Adrenal gland (tissue), 12 donors: ENCODE measurements around the gene DYNC1LI1. TPM values are rescaled to one million over a fixed set of nuclear protein-coding genes. Genes with fewer than 3 reads are reported as not detected.

ENCODE experiments used
- DNase-seq, 7 donors: peaks; one replicate each; pipeline ENCODE4 v3.0.0-alpha.2; 2019 to 2020
- H3K27ac ChIP-seq, 5 donors: fragments of 200-600 bp; sonication (generic) in 4 of 5; 1 replicate in 3 of 5; 2 replicates in 2 of 5; pipeline versions ENCODE4 v1.5.1 to v1.8.0; 2016 to 2020; ENCODE audit warnings: mild to moderate bottlenecking in 1 of 5
- H3K27me3 ChIP-seq: fragments of 200-600 bp; 2 replicates; pipeline ENCODE4 v1.8.0; 2021
- H3K36me3 ChIP-seq, 2 donors: fragments of 200-600 bp; replicated peaks in 1 of 2; 1 replicate in 1 of 2; 2 replicates in 1 of 2; pipeline versions ENCODE4 v1.5.1 to v1.8.0; 2018 to 2022
- H3K4me1 ChIP-seq, 2 donors: fragments of 200-600 bp; replicated peaks in 1 of 2; 1 replicate in 1 of 2; 2 replicates in 1 of 2; pipeline versions ENCODE4 v1.5.1 to v1.8.0; 2018 to 2021
- H3K4me3 ChIP-seq, 4 donors: fragments of 200-600 bp; sonication (generic) in 3 of 4; one replicate each; pipeline ENCODE4 v1.5.1; 2016 to 2018
- H3K9me3 ChIP-seq, 3 donors: fragments of 200-600 bp; sonication (generic) in 1 of 3; replicated peaks in 1 of 3; 1 replicate in 2 of 3; 2 replicates in 1 of 3; pipeline versions ENCODE4 v1.5.1 to v1.8.0; 2016 to 2021
- CTCF ChIP-seq, 6 experiments: fragments of 450-650 bp in 4 of 6; fragments of 200-600 bp in 2 of 6; sonication (generic) in 1 of 6; IDR thresholded peaks; 1 replicate in 5 of 6; 2 replicates in 1 of 6; pipeline versions ENCODE4 v1.5.1 to v1.8.0; 2016 to 2021; ENCODE audit warnings: antibody characterized with exemption in 6 of 6, mild to moderate bottlenecking in 2 of 6, moderate library complexity in 1 of 6
- POLR2A ChIP-seq, 2 donors: fragments of 450-650 bp; IDR thresholded peaks; one replicate each; pipeline ENCODE4 v1.6.1; 2017; ENCODE audit warnings: antibody characterized with exemption in 2 of 2, mild to moderate bottlenecking in 2 of 2, moderate library complexity in 1 of 2
- WGBS, 4 donors: extraction: QIAGEN DNeasy Blood & Tissue Kit in 2 of 4; methylation state at CpG; one replicate each; pipeline versions ENCODE4 v1.1.5 to v1.1.7; 2013 to 2017; 5-methylcytosine and 5-hydroxymethylcytosine counted together
- intact Hi-C, 2 donors: fragments of 100-400 bp; cut with DNase I; formaldehyde crosslinking; loops; one replicate each; pipeline versions ENCODE4 v1.14.1 to v1.15.0; 2022 to 2023
- polyA plus RNA-seq, 3 donors: library from polyadenylated mRNA; stranded (reverse); fragments of 200-250 nt in 2 of 3; fragments of 350-450 nt in 1 of 3; fragmentation: Illumina TruSeq in 1 of 3; extraction: RNeasy Lipid Tissue Mini Kit (QIAGEN cat#74804) in 1 of 3; gene quantifications; one replicate each; pipeline ENCODE4 v1.2.3, GENCODE V29; 2013 to 2014
- total RNA-seq, 9 donors: library from RNA; depleted of rRNA in 4 of 9; stranded (reverse); fragments of >200 nt in 4 of 9; fragments of 120-200 nt in 1 of 9; fragmentation: NEBNext Ultra II Directional in 1 of 9; extraction: Animal tissue kit (Norgen Biotek cat#: 25700) in 1 of 9; gene quantifications; one replicate each; pipeline versions ENCODE4 v1.1.0 to v1.2.4, GENCODE V29; 2013 to 2023
- donor health status: healthy with polysubstance abuse.
- donor health status: Bipolar disorder and iron deficiency.
- donor health status: DM: yes; HTN: yes; CAD: no.
- donor health status: DM: no; HTN: no; CAD: no.
- donor health status: DM: no; HTN: no; CAD: no.
- donor health status: DM: yes; HTN: yes; CAD: no.

The DYNC1LI1 gene
- total and polyA plus RNA-seq, 12 donors = 9.8 to 63.7 (median 18.1) TPM

GRCh38 chr3:32544894-32545293, 25.8 kb downstream of the DYNC1LI1 start:
- Histone ChIP-seq H3K27ac (no peak overlapping the region), H3K9me3 (no peaks in the 10 kb centered on the region), H3K27me3 (no peaks in the 10 kb centered on the region), H3K4me1 (peaks cover 0 to 6% of the 10 kb centered on the region in 2 donors), H3K4me3 (no peak overlapping the region), H3K36me3 (peaks cover 0 to 7% of the 10 kb centered on the region in 2 donors)
- no peak for TF ChIP-seq POLR2A (IDR thresholded peaks at IDR 0.05)
- no peak for TF ChIP-seq CTCF (IDR thresholded peaks at IDR 0.05)
- DNase-seq = no peak
- 81 to 96% (median 91%) methylated on average over 2 of the region's 2 CpGs for WGBS, 4 donors
- intact Hi-C loops = no loop called here

GRCh38 chr3:32542807-32543206, 27.9 kb downstream of the DYNC1LI1 start:
- WGBS, 4 donors = 89 to 96% (median 94%) methylated on average over 2 of the region's 2 CpGs
- Histone ChIP-seq H3K4me1 (peaks cover 0 to 6% of the 10 kb centered on the region in 2 donors), H3K4me3 (no peak overlapping the region), H3K36me3 (peaks cover 0 to 7% of the 10 kb centered on the region in 2 donors), H3K27me3 (no peaks in the 10 kb centered on the region), H3K27ac (no peak overlapping the region), H3K9me3 (no peaks in the 10 kb centered on the region)
- DNase-seq = no peak
- TF ChIP-seq POLR2A (IDR thresholded peaks at IDR 0.05) (no peak), CTCF (IDR thresholded peaks at IDR 0.05) (no peak)
- intact Hi-C loops = no loop called here

- WGBS, 4 donors = 93 to 99% (median 96%) methylated on average over 4 of the region's 4 CpGs
- intact Hi-C loops = no loop called here
Observed at GRCh38 chr3:32540899-32541298, 29.8 kb downstream of the DYNC1LI1 start.

GRCh38 chr3:32532434-32532833, 38.2 kb downstream of the DYNC1LI1 start:
- Histone ChIP-seq H3K27me3 (no peaks in the 10 kb centered on the region), H3K27ac (no peak overlapping the region), H3K36me3 (peaks cover 0 to 9% of the 10 kb centered on the region in 2 donors), H3K4me1 (no peaks in the 10 kb centered on the region), H3K9me3 (no peaks in the 10 kb centered on the region), H3K4me3 (no peak overlapping the region)
- no peak for DNase-seq
- intact Hi-C loops = no loop called here
- no peak for TF ChIP-seq CTCF (IDR thresholded peaks at IDR 0.05)
- no peak for TF ChIP-seq POLR2A (IDR thresholded peaks at IDR 0.05)
- 98 to 100% (median 99%) methylated on average over 1 of the region's 1 CpG for WGBS, 4 donors

More at GRCh38 chr3:32540899-32541298, 29.8 kb downstream of the DYNC1LI1 start:
- Histone ChIP-seq H3K4me3 (no peak overlapping the region), H3K4me1 (peaks cover 0 to 6% of the 10 kb centered on the region in 2 donors), H3K36me3 (peaks cover 0 to 7% of the 10 kb centered on the region in 2 donors), H3K27ac (no peak overlapping the region), H3K27me3 (no peaks in the 10 kb centered on the region), H3K9me3 (no peaks in the 10 kb centered on the region)
- DNase-seq = no peak
- no peak for TF ChIP-seq CTCF (IDR thresholded peaks at IDR 0.05)
- no peak for TF ChIP-seq POLR2A (IDR thresholded peaks at IDR 0.05)
